Right lobe of liver (tissue), 6 donors: ENCODE results near the gene CTBP1. TPM values are rescaled to one million over a fixed set of nuclear protein-coding genes. Genes with fewer than 3 reads are reported as not detected.

ENCODE experiments used
- ATAC-seq, 4 donors: fragments of 200-7000 bp; cut with Tn5 transposase; one replicate each; pipeline ENCODE4 v1.9.1; 2020; ENCODE audit warnings: mild to moderate bottlenecking in 4 of 4, moderate library complexity in 4 of 4
- DNase-seq, 3 donors: peaks; one replicate each; pipeline ENCODE4 v3.0.0-alpha.2; 2020
- H3K27ac ChIP-seq, 3 donors: fragments of 200-600 bp; one replicate each; pipeline ENCODE4 v1.8.0; 2022
- H3K27me3 ChIP-seq, 2 donors: fragments of 200-600 bp; one replicate each; pipeline ENCODE4 v1.8.0; 2022
- H3K36me3 ChIP-seq, 4 donors: fragments of 200-600 bp; sonication (generic) in 1 of 4; one replicate each; pipeline versions ENCODE4 v1.5.1 to v1.8.0; 2017 to 2022; ENCODE audit warnings: control low read depth in 1 of 4
- H3K4me1 ChIP-seq, 4 donors: fragments of 200-600 bp; sonication (generic) in 1 of 4; one replicate each; pipeline versions ENCODE4 v1.5.1 to v1.8.0; 2017 to 2022; ENCODE audit warnings: control low read depth in 1 of 4
- H3K4me3 ChIP-seq, 3 donors: fragments of 200-600 bp; one replicate each; pipeline ENCODE4 v1.8.0; 2022
- H3K9me3 ChIP-seq, 4 donors: fragments of 200-600 bp; sonication (generic) in 1 of 4; one replicate each; pipeline versions ENCODE4 v1.5.1 to v1.8.0; 2017 to 2022; ENCODE audit warnings: control low read depth in 1 of 4
- POLR2A ChIP-seq: fragments of 450-650 bp; IDR thresholded peaks from one replicate; pipeline ENCODE4 v1.6.1; 2017; ENCODE audit warnings: antibody characterized with exemption, mild to moderate bottlenecking
- WGBS: methylation state at CpG from one replicate; pipeline ENCODE4 v1.1.6; 2018; ENCODE audit warnings: low coverage, low lambda C conversion rate; ENCODE audit not compliant: insufficient coverage; ENCODE audit errors: missing lambda C conversion rate; 5-methylcytosine and 5-hydroxymethylcytosine counted together
- intact Hi-C, 2 donors: fragments of 100-400 bp; cut with DNase I; formaldehyde crosslinking; loops; one replicate each; pipeline versions ENCODE4 v1.11.2 to v1.14.1; 2022
- total RNA-seq, 6 experiments: library from RNA; depleted of rRNA in 2 of 6; stranded (reverse); fragments of >200 nt in 2 of 6; fragmentation: NEBNext Ultra II Directional in 3 of 6; extraction: Animal tissue kit (Norgen Biotek cat#: 25700) in 3 of 6; gene quantifications; one replicate each; pipeline versions ENCODE4 v1.1.0 to v1.2.4, GENCODE V29; 2016 to 2023
- TF ChIP-seq, protein P1 (sequence below), 4 donors: fragments of 200-600 bp in 3 of 4; fragments of 450-650 bp in 1 of 4; IDR thresholded peaks; one replicate each; pipeline versions ENCODE4 v1.5.1 to v1.8.0; 2016 to 2022; ENCODE audit warnings: antibody characterized with exemption in 4 of 4, mild to moderate bottlenecking in 2 of 4
- donor health status: DM: no; HTN: yes; CAD: no.
- donor health status: DM: no; HTN: no; CAD: no.
- donor health status: DM: no; HTN: no; CAD: no.
- donor health status: DM: no; HTN: yes; CAD: no.
- donor health status: DM: no; HTN: yes; CAD: no.

Gene CTBP1
- total RNA-seq, 6 experiments from 2014 or later: 74.8 to 85.5 (median 79.4) TPM

GRCh38 chr4:1283711-1284110, 34.8 kb upstream of the CTBP1 start:
- no peak overlapping the region for H3K4me3 ChIP-seq
- H3K4me1 ChIP-seq: no peaks in the 10 kb centered on the region
- H3K27me3 ChIP-seq: no peaks in the 10 kb centered on the region
- no peak for TF ChIP-seq POLR2A
- TF ChIP-seq, protein P1, sequence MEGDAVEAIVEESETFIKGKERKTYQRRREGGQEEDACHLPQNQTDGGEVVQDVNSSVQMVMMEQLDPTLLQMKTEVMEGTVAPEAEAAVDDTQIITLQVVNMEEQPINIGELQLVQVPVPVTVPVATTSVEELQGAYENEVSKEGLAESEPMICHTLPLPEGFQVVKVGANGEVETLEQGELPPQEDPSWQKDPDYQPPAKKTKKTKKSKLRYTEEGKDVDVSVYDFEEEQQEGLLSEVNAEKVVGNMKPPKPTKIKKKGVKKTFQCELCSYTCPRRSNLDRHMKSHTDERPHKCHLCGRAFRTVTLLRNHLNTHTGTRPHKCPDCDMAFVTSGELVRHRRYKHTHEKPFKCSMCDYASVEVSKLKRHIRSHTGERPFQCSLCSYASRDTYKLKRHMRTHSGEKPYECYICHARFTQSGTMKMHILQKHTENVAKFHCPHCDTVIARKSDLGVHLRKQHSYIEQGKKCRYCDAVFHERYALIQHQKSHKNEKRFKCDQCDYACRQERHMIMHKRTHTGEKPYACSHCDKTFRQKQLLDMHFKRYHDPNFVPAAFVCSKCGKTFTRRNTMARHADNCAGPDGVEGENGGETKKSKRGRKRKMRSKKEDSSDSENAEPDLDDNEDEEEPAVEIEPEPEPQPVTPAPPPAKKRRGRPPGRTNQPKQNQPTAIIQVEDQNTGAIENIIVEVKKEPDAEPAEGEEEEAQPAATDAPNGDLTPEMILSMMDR (IDR thresholded peaks at IDR 0.05): no peak
- H3K36me3 ChIP-seq: no peaks in the 10 kb centered on the region
- intact Hi-C loops: no loop called here
- ATAC-seq (no peak), DNase-seq (no peak)
- H3K27ac ChIP-seq: no peak overlapping the region
- H3K9me3 ChIP-seq: no peaks in the 10 kb centered on the region
- 83% methylated on average over 9 of the region's 9 CpGs for whole genome bisulfite sequencing

DNA sequence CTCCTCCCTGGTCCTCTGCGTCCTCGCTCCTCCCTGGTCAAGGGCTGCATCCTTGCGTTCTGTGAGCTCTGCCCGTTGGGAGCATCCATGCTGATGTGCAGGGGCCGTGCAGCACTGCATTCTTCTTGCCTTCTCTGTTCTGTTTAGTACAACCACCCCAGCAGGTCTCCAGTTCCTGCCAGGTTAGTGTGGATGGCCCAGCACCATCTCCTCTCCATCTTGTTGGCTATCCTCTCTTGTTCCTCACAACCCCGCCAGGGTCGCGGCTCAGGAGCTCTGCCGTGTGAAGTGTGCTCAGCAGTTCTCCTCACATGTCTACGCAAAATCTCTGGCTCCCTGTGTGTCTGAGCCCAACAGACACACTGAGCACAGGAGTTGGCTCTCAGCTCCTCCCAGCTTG, 30.3 kb upstream of the CTBP1 start:
- Histone ChIP-seq H3K4me1 (no peaks in the 10 kb centered on the region), H3K4me3 (no peak overlapping the region), H3K27me3 (no peaks in the 10 kb centered on the region), H3K27ac (no peak overlapping the region), H3K36me3 (no peaks in the 10 kb centered on the region), H3K9me3 (no peaks in the 10 kb centered on the region)
- WGBS: 83% methylated on average over 8 of the region's 10 CpGs
- no peak for TF ChIP-seq POLR2A
- TF ChIP-seq, protein P1 (IDR thresholded peaks at IDR 0.05): no peak
- no peak for ATAC-seq
- intact Hi-C loops: no loop called here
- DNase-seq: no peak

- Histone ChIP-seq H3K36me3 (no peaks in the 10 kb centered on the region), H3K27me3 (no peaks in the 10 kb centered on the region), H3K9me3 (no peaks in the 10 kb centered on the region), H3K4me1 (no peaks in the 10 kb centered on the region), H3K27ac (no peak overlapping the region), H3K4me3 (no peak overlapping the region)
- no peak for TF ChIP-seq POLR2A
- TF ChIP-seq, protein P1 (IDR thresholded peaks at IDR 0.05): no peak
- intact Hi-C loops: no loop called here
- DNase-seq (no peak), ATAC-seq (no peak)
- 73% methylated on average over 7 of the region's 15 CpGs for WGBS
These were observed 29.0 kb upstream of the CTBP1 start for GRCh38 chr4:1277667-1278665.

DNA sequence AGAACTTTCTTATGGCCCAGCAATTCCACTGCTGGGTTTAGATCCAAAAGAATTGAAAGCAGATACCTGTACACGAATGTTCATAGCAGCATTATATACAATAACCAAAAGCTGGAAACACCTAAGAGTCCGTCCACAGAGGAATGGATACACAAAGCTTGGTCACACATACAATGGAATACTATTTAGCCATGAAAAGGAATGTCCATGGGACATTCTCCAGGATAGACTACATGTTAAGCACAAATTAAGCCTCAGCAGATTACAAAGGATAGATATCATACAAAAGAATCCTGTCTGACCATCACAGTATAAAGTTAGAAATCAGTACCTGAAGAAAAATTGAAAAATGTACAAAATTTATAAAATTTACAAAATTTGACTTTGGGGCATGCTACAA, 28.1 kb upstream of the CTBP1 start:
- WGBS: 83% methylated on average over 2 of the region's 2 CpGs
- H3K27me3 ChIP-seq: no peaks in the 10 kb centered on the region
- H3K4me1 ChIP-seq: no peaks in the 10 kb centered on the region
- ATAC-seq (no peak), DNase-seq (no peak)
- H3K36me3 ChIP-seq: no peaks in the 10 kb centered on the region
- intact Hi-C loops: no loop called here
- no peaks in the 10 kb centered on the region for H3K9me3 ChIP-seq
- TF ChIP-seq, protein P1 (IDR thresholded peaks at IDR 0.05): no peak
- TF ChIP-seq POLR2A: no peak
- no peak overlapping the region for H3K27ac ChIP-seq
- no peak overlapping the region for H3K4me3 ChIP-seq
